IMR-90 (cell line): Measurements from ENCODE around the gene IFT52. TPM values are rescaled to one million over a fixed set of nuclear protein-coding genes. Genes with fewer than 3 reads are reported as not detected.

ENCODE experiments used
- ATAC-seq: fragments of 200-7000 bp; cut with Tn5 transposase; 2 replicates; pipeline ENCODE4 v1.9.1; 2020; ENCODE audit warnings: low read depth, mild to moderate bottlenecking, moderate library complexity
- BruUV-seq: library from RNA; stranded (reverse); fragments of 400-500 nt; replicated peaks from 2 replicates; lab custom pipeline; 2021; lab: Mats Ljungman, UMichigan
- CTCF ChIA-PET: fragments of 300-600 bp; formaldehyde crosslinking; extraction: SDS; loops from one replicate; lab custom pipeline; 2021; ENCODE audit warnings: antibody characterized with exemption; lab: Yijun Ruan, JAX
- POLR2A ChIA-PET: fragments of 300-600 bp; sonication (Branson Sonifier 250); formaldehyde crosslinking; loops from one replicate; lab custom pipeline; 2022; ENCODE audit warnings: antibody characterized with exemption; ENCODE audit not compliant: unreplicated experiment; lab: Charles Lee
- DNase-seq: peaks from one replicate; pipeline ENCODE4 v3.0.0; 2013
- H2AFZ ChIP-seq: replicated peaks from 2 replicates; pipeline ENCODE3; 2013; ENCODE audit warnings: low read length, mild to moderate bottlenecking; ENCODE audit not compliant: poor library complexity
- H2AK5ac ChIP-seq: 2 replicates; pipeline ENCODE4 v1.6.1; 2013; ENCODE audit warnings: low read depth, low read length, inconsistent platforms
- H2AK9ac ChIP-seq: replicated peaks from 2 replicates; pipeline ENCODE3; 2013; ENCODE audit warnings: mild to moderate bottlenecking, low read depth, low read length, moderate library complexity; ENCODE audit not compliant: poor library complexity
- H2BK120ac ChIP-seq: 2 replicates; pipeline ENCODE4 v1.6.1; 2013; ENCODE audit warnings: low read depth, low read length, inconsistent platforms
- H2BK15ac ChIP-seq: 3 replicates; pipeline ENCODE4 v1.6.1; 2013; ENCODE audit warnings: low read depth, low read length, inconsistent platforms
- H2BK20ac ChIP-seq: 2 replicates; pipeline ENCODE4 v1.6.1; 2013; ENCODE audit warnings: low read depth, mild to moderate bottlenecking, inconsistent platforms, low read length, moderate library complexity
- H2BK5ac ChIP-seq: 2 replicates; pipeline ENCODE4 v1.6.1; 2013; ENCODE audit warnings: mild to moderate bottlenecking, low read depth, low read length, inconsistent platforms; ENCODE audit not compliant: poor library complexity, severe bottlenecking
- H3K14ac ChIP-seq: replicated peaks from 2 replicates; pipeline ENCODE4 v1.6.1; 2013; ENCODE audit warnings: low read depth, low read length, inconsistent platforms
- H3K18ac ChIP-seq: 2 replicates; pipeline ENCODE4 v1.6.1; 2013; ENCODE audit warnings: low read depth, low read length, control low read depth
- H3K23ac ChIP-seq: 2 replicates; pipeline ENCODE4 v1.6.1; 2013; ENCODE audit warnings: low read depth, low read length, inconsistent platforms
- H3K27ac ChIP-seq: 2 replicates; pipeline ENCODE4 v1.5.1; 2013; ENCODE audit warnings: mild to moderate bottlenecking, control low read depth, low read length; ENCODE audit not compliant: insufficient read depth
- H3K27me3 ChIP-seq: 2 replicates; pipeline ENCODE4 v1.6.1; 2013; ENCODE audit warnings: low read length; ENCODE audit not compliant: control insufficient read depth, insufficient read depth
- H3K36me3 ChIP-seq: 2 replicates; pipeline ENCODE4 v1.6.1; 2013; ENCODE audit warnings: low read length, mixed read lengths; ENCODE audit not compliant: control insufficient read depth, insufficient read depth
- H3K4ac ChIP-seq: 2 replicates; pipeline ENCODE4 v1.6.1; 2013; ENCODE audit warnings: low read depth, low read length, inconsistent platforms
- H3K4me1 ChIP-seq: 2 replicates; pipeline ENCODE4 v1.6.1; 2013; ENCODE audit warnings: low read length, mixed read lengths; ENCODE audit not compliant: control insufficient read depth, insufficient read depth
- H3K4me2 ChIP-seq: 2 replicates; pipeline ENCODE4 v1.6.1; 2013; ENCODE audit warnings: low read depth, mild to moderate bottlenecking, control low read depth, low read length, moderate library complexity
- H3K4me3 ChIP-seq: 2 replicates; pipeline ENCODE4 v1.5.1; 2013; ENCODE audit warnings: low read depth, mild to moderate bottlenecking, control low read depth, low read length, moderate library complexity; ENCODE audit not compliant: insufficient read depth
- H3K56ac ChIP-seq: 2 replicates; pipeline ENCODE4 v1.6.1; 2013; ENCODE audit warnings: low read length, inconsistent platforms; ENCODE audit not compliant: insufficient read depth; ENCODE audit errors: extremely low read depth
- H3K79me1 ChIP-seq, 2 experiments: 2 replicates each; pipeline ENCODE4 v1.6.1; 2013; ENCODE audit warnings: low read length in 2 of 2, inconsistent platforms in 1 of 2, low read depth in 1 of 2
- H3K9ac ChIP-seq: 2 replicates; pipeline ENCODE4 v1.6.1; 2013; ENCODE audit warnings: low read depth, low read length, control low read depth
- H3K9me1 ChIP-seq: 2 replicates; pipeline ENCODE4 v1.6.1; 2013; ENCODE audit warnings: low read length, inconsistent platforms; ENCODE audit not compliant: insufficient read depth
- H3K9me3 ChIP-seq: 2 replicates; pipeline ENCODE4 v1.6.1; 2013; ENCODE audit warnings: low read length; ENCODE audit not compliant: control insufficient read depth, insufficient read depth
- H4K20me1 ChIP-seq: 2 replicates; pipeline ENCODE4 v1.6.1; 2013; ENCODE audit warnings: low read length, inconsistent platforms; ENCODE audit not compliant: insufficient read depth
- H4K5ac ChIP-seq: 2 replicates; pipeline ENCODE4 v1.6.1; 2013; ENCODE audit warnings: mild to moderate bottlenecking, low read depth, low read length, control low read depth
- H4K8ac ChIP-seq, 2 experiments: 2 replicates each; pipeline ENCODE4 v1.6.1; 2013; ENCODE audit warnings: low read depth in 2 of 2, low read length in 2 of 2, control low read depth in 1 of 2, inconsistent platforms in 1 of 2
- H4K91ac ChIP-seq: 2 replicates; pipeline ENCODE4 v1.6.1; 2013; ENCODE audit warnings: low read depth, low read length, inconsistent platforms; ENCODE audit not compliant: insufficient read depth
- BHLHE40 ChIP-seq: fragments of 150-350 bp; IDR thresholded peaks from 2 replicates; pipeline ENCODE4 v1.6.1; 2016; ENCODE audit warnings: mild to moderate bottlenecking, low read depth, low read length
- CEBPB ChIP-seq: IDR thresholded peaks from 2 replicates; pipeline ENCODE4 v1.6.1; 2012; ENCODE audit warnings: low read depth, low read length, improper control_type of control experiment
- CHD1 ChIP-seq: IDR thresholded peaks from 2 replicates; pipeline ENCODE4 v1.6.1; 2012; ENCODE audit warnings: low read depth, low read length, improper control_type of control experiment
- FOS ChIP-seq: fragments of 150-350 bp; IDR thresholded peaks from 2 replicates; pipeline ENCODE4 v1.6.1; 2016; ENCODE audit warnings: low read depth, low read length
- MAFK ChIP-seq: IDR thresholded peaks from 2 replicates; pipeline ENCODE4 v1.6.1; 2012; ENCODE audit warnings: low read depth, low read length, improper control_type of control experiment
- MAZ ChIP-seq: IDR thresholded peaks from 2 replicates; pipeline ENCODE4 v1.6.1; 2012; ENCODE audit warnings: low read depth, mild to moderate bottlenecking, low read length, improper control_type of control experiment, moderate library complexity, borderline replicate concordance
- MXI1 ChIP-seq: IDR thresholded peaks from 2 replicates; pipeline ENCODE4 v1.6.1; 2012; ENCODE audit warnings: low read depth, mild to moderate bottlenecking, low read length, moderate library complexity, borderline replicate concordance
- NFE2L2 ChIP-seq: fragments of 150-350 bp; IDR thresholded peaks from 2 replicates; pipeline ENCODE4 v1.6.1; 2016; ENCODE audit warnings: low read depth, mild to moderate bottlenecking, low read length
- POLR2A ChIP-seq: IDR thresholded peaks from 2 replicates; pipeline ENCODE4 v1.6.1; 2012; ENCODE audit warnings: mild to moderate bottlenecking, low read depth, low read length
- RAD21 ChIP-seq: IDR thresholded peaks from 2 replicates; pipeline ENCODE4 v1.6.1; 2012; ENCODE audit warnings: low read length, improper control_type of control experiment
- RCOR1 ChIP-seq: IDR thresholded peaks from 2 replicates; pipeline ENCODE4 v1.6.1; 2012; ENCODE audit warnings: mild to moderate bottlenecking, low read length, improper control_type of control experiment; ENCODE audit not compliant: insufficient replicate concordance
- RFX5 ChIP-seq: IDR thresholded peaks from 2 replicates; pipeline ENCODE4 v1.8.0; 2012; ENCODE audit warnings: low read depth, mild to moderate bottlenecking, low read length, moderate library complexity
- SMC3 ChIP-seq: fragments of 150-350 bp; IDR thresholded peaks from 2 replicates; pipeline ENCODE4 v1.6.1; 2016; ENCODE audit warnings: low read depth, mild to moderate bottlenecking, antibody characterized with exemption, low read length, moderate library complexity
- WGBS, 2 experiments: methylation state at CpG; one replicate each; pipeline versions ENCODE4 v1.1.5 to v1.1.7; 2013; ENCODE audit warnings: missing lambda C conversion rate in 2 of 2; ENCODE audit not compliant: insufficient read length in 1 of 2; ENCODE audit errors: extremely low coverage in 2 of 2; 5-methylcytosine and 5-hydroxymethylcytosine counted together
- dilution Hi-C: fragments of 300-500 bp; cut with HindIII; formaldehyde crosslinking; loops from one replicate; pipeline ENCODE4 v1.14.3; 2018; ENCODE audit warnings: low sequenced_read_pairs; ENCODE audit not compliant: unreplicated experiment
- in situ Hi-C: fragments of 300-500 bp; cut with MboI; formaldehyde crosslinking; loops from 3 replicates; pipeline ENCODE4 v1.14.3; 2019; ENCODE audit warnings: low sequenced_read_pairs, inconsistent platforms, mixed read lengths
- intact Hi-C: fragments of 100-400 bp; cut with micrococcal nuclease; formaldehyde crosslinking; loops from 2 replicates; pipeline ENCODE4 v1.10.0; 2022
- polyA plus RNA-seq, 3 experiments: library from polyadenylated mRNA; depleted of rRNA; stranded (reverse); fragments of >200 nt; gene quantifications; 2 replicates each; pipeline ENCODE4 v1.2.3, GENCODE V29; 2012; ENCODE audit warnings: low replicate concordance in 1 of 3
- total RNA-seq: library from RNA; depleted of rRNA; stranded (reverse); fragments of >200 nt; gene quantifications from 2 replicates; pipeline ENCODE4 v1.2.3, GENCODE V29; 2012
- TF ChIP-seq, protein P1 (sequence below): fragments of 150-350 bp; IDR thresholded peaks from 2 replicates; pipeline ENCODE4 v1.6.1; 2016; ENCODE audit warnings: low read depth, mild to moderate bottlenecking, low read length, moderate library complexity, borderline replicate concordance
- TF ChIP-seq, protein P2 (sequence below): fragments of 150-350 bp; IDR thresholded peaks from 2 replicates; pipeline ENCODE4 v1.6.1; 2017; ENCODE audit warnings: mild to moderate bottlenecking, antibody characterized with exemption, low read length, low read depth
- TF ChIP-seq, protein P3 (sequence below): conservative IDR thresholded peaks from 2 replicates; pipeline ENCODE4 v1.5.1; 2012; ENCODE audit warnings: mild to moderate bottlenecking, low read depth, low read length, improper control_type of control experiment

Gene IFT52
- total and polyA plus RNA-seq, 2 of the 4 experiments (the other 2 are of a cell fraction): 31.2 to 55.6 TPM

DNA sequence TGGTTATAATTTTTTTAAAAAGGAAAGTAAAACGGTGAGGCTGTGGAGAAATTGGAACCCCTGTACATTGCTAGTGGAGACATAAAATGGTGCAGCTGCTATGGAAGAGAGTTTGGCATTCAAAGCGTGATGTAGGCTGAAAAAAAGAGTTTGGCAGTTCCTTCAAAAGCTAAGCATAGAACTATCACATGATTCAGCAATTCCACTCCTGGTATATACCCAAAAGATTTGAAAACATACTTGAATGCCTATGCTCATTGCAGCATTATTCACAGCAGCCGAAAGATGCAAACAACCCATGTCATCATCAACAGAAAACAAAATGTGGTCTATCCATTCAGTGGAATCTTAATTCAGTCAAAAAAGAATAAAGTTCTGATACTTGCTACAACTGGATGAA, 36.4 kb upstream of the IFT52 start:
- ChIA-PET POLR2A (no interaction called here), CTCF (no interaction called here)
- Histone ChIP-seq H3K27me3 (no peaks in the 10 kb centered on the region; the same call in 1 of the 2 replicates), H3K27ac (no peak overlapping the region), H3K9me1 (no peaks in the 10 kb centered on the region), H2BK15ac (no peak overlapping the region), H3K56ac (no peak overlapping the region), H3K9ac (no peak overlapping the region), H4K91ac (no peak overlapping the region), H2AK5ac (no peak overlapping the region), H3K23ac (no peak overlapping the region), H2AK9ac (no peak overlapping the region), H3K36me3 (no peaks in the 10 kb centered on the region), H2AFZ (no peak overlapping the region), H3K14ac (no peak overlapping the region), H3K4ac (no peak overlapping the region), H2BK120ac (no peak overlapping the region), H3K18ac (no peak overlapping the region), H3K79me1 (no peaks in the 10 kb centered on the region), H4K20me1 (no peaks in the 10 kb centered on the region), H4K8ac (no peak overlapping the region), H3K4me1 (peaks cover 1% of the 10 kb centered on the region; the same call in 1 of the 2 replicates), H3K4me2 (no peak overlapping the region), H2BK20ac (no peak overlapping the region), H4K5ac (no peak overlapping the region), H3K4me3 (no peak overlapping the region), H3K9me3 (no peaks in the 10 kb centered on the region), H2BK5ac (no peak overlapping the region)
- no peak for DNase-seq
- no TSS peak for BruUV-seq
- in situ Hi-C loops: no loop called here
- WGBS, 2 experiments: no CpG with 5 or more reads among the region's 3 CpGs
- intact Hi-C loops: no loop called here
- dilution Hi-C loops: no loop called here
- ATAC-seq: no peak
- TF ChIP-seq MAFK (no peak), SMC3 (no peak), RFX5 (no peak), MAZ (no peak), CHD1 (no peak), FOS (no peak), RCOR1 (no peak), BHLHE40 (no peak), RAD21 (no peak), NFE2L2 (no peak), POLR2A (no peak), CEBPB (no peak), MXI1 (no peak)
- TF ChIP-seq, protein P1, sequence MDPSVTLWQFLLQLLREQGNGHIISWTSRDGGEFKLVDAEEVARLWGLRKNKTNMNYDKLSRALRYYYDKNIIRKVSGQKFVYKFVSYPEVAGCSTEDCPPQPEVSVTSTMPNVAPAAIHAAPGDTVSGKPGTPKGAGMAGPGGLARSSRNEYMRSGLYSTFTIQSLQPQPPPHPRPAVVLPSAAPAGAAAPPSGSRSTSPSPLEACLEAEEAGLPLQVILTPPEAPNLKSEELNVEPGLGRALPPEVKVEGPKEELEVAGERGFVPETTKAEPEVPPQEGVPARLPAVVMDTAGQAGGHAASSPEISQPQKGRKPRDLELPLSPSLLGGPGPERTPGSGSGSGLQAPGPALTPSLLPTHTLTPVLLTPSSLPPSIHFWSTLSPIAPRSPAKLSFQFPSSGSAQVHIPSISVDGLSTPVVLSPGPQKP: no peak
- TF ChIP-seq, protein P2, sequence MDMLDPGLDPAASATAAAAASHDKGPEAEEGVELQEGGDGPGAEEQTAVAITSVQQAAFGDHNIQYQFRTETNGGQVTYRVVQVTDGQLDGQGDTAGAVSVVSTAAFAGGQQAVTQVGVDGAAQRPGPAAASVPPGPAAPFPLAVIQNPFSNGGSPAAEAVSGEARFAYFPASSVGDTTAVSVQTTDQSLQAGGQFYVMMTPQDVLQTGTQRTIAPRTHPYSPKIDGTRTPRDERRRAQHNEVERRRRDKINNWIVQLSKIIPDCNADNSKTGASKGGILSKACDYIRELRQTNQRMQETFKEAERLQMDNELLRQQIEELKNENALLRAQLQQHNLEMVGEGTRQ: no peak
- TF ChIP-seq, protein P3, sequence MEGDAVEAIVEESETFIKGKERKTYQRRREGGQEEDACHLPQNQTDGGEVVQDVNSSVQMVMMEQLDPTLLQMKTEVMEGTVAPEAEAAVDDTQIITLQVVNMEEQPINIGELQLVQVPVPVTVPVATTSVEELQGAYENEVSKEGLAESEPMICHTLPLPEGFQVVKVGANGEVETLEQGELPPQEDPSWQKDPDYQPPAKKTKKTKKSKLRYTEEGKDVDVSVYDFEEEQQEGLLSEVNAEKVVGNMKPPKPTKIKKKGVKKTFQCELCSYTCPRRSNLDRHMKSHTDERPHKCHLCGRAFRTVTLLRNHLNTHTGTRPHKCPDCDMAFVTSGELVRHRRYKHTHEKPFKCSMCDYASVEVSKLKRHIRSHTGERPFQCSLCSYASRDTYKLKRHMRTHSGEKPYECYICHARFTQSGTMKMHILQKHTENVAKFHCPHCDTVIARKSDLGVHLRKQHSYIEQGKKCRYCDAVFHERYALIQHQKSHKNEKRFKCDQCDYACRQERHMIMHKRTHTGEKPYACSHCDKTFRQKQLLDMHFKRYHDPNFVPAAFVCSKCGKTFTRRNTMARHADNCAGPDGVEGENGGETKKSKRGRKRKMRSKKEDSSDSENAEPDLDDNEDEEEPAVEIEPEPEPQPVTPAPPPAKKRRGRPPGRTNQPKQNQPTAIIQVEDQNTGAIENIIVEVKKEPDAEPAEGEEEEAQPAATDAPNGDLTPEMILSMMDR: no peak
